Measurements from ENCODE around the gene HTR2A. TPM values are rescaled to one million over a fixed set of nuclear protein-coding genes. Genes with fewer than 3 reads are reported as not detected.

Gene HTR2A
- total RNA-seq, 1 experiment from 2014 or later: not detected

DNA sequence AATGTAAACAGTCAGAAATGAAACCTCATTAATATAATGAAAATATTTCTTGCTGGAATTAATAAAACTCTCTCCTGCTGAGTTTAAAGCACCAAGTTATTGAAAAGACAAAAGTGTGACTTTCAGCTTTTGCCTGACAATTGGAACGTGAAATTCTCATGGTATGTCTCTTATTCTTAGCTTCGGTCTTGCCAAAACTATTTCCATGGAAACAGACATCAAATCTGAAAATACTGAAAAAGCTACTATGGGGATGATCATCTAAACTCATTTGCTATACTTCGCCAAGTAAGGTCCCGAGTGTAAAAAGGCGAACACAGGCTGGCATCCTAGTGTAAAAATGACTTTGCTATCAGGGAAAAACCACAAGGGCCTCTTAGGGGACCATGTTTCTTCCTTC is 22.8 kb downstream of the HTR2A start:
- no peak overlapping the region for H3K4me3 Mint-ChIP-seq (ENCODE audit: low read depth, unreplicated experiment)
- no peak overlapping the region for H3K27ac Mint-ChIP-seq (ENCODE audit: unreplicated experiment)
- BruUV-seq (replicated peaks): no TSS peak
- CTCF ChIA-PET: no interaction called here
- intact Hi-C loops (cut with micrococcal nuclease; ENCODE audit: unreplicated experiment): no loop called here
- DNase-seq: no peak
- TF ChIP-seq, protein P1, sequence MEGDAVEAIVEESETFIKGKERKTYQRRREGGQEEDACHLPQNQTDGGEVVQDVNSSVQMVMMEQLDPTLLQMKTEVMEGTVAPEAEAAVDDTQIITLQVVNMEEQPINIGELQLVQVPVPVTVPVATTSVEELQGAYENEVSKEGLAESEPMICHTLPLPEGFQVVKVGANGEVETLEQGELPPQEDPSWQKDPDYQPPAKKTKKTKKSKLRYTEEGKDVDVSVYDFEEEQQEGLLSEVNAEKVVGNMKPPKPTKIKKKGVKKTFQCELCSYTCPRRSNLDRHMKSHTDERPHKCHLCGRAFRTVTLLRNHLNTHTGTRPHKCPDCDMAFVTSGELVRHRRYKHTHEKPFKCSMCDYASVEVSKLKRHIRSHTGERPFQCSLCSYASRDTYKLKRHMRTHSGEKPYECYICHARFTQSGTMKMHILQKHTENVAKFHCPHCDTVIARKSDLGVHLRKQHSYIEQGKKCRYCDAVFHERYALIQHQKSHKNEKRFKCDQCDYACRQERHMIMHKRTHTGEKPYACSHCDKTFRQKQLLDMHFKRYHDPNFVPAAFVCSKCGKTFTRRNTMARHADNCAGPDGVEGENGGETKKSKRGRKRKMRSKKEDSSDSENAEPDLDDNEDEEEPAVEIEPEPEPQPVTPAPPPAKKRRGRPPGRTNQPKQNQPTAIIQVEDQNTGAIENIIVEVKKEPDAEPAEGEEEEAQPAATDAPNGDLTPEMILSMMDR (IDR thresholded peaks at IDR 0.05; ENCODE audit: unreplicated experiment): no peak
- H3K9me3 Mint-ChIP-seq (ENCODE audit: low read depth, unreplicated experiment): no peaks in the 10 kb centered on the region
- no peaks in the 10 kb centered on the region for H3K36me3 Mint-ChIP-seq (ENCODE audit: insufficient read depth, unreplicated experiment)
- H3K4me1 Mint-ChIP-seq (ENCODE audit: low read depth, unreplicated experiment): no peaks in the 10 kb centered on the region
- H3K27me3 Mint-ChIP-seq (ENCODE audit: unreplicated experiment): peaks cover 20% of the 10 kb centered on the region

DNA sequence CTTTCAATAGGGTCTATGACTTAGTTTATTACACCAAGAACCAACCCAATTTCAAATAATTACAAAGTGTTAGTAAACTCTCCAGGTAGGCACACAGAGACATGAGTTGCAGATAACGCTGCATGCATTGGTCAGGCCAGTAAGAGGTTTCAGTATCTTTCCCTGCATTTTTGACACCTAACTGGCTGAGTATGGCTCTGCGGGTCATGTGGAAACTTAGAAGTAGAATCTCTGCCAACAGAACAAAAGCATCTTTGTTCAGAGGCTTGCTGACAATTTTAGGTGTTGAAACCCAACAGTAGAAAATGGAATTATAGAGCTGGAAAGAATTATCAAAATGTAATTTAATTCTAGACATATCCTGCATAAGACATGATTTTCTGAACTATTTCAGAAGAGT is 25.3 kb downstream of the HTR2A start:
- CTCF ChIA-PET: no interaction called here
- no peak overlapping the region for H3K4me3 Mint-ChIP-seq (ENCODE audit: low read depth, unreplicated experiment)
- no peaks in the 10 kb centered on the region for H3K9me3 Mint-ChIP-seq (ENCODE audit: low read depth, unreplicated experiment)
- intact Hi-C loops (cut with micrococcal nuclease; ENCODE audit: unreplicated experiment): no loop called here
- TF ChIP-seq, protein P1 (IDR thresholded peaks at IDR 0.05; ENCODE audit: unreplicated experiment): no peak
- no peak overlapping the region for H3K27ac Mint-ChIP-seq (ENCODE audit: unreplicated experiment)
- H3K27me3 Mint-ChIP-seq (ENCODE audit: unreplicated experiment): no peaks in the 10 kb centered on the region
- H3K4me1 Mint-ChIP-seq (ENCODE audit: low read depth, unreplicated experiment): no peaks in the 10 kb centered on the region
- BruUV-seq (replicated peaks): no TSS peak
- DNase-seq: no peak
- H3K36me3 Mint-ChIP-seq (ENCODE audit: insufficient read depth, unreplicated experiment): no peaks in the 10 kb centered on the region

DNA sequence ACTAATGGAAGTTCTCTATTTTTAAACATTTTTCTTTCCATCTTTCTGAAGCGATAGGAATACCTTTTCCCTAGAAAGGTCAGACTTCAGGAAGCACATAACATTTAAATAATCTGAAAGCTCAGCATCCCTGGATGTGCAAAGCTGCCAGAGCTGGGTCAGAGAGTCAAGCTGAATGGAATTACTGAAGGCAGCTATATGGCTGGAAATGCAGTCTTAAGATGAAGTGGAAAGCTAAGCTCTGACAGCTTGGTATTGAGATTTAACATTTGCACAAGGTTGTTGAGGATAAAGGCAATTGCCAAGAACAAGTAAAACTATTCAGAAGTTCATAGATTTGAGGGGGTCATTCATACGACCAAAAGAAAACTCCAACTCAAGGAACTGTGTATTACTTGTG is 28.8 kb downstream of the HTR2A start:
- DNase-seq: no peak
- peaks cover 9% of the 10 kb centered on the region for H3K4me1 Mint-ChIP-seq (ENCODE audit: low read depth, unreplicated experiment)
- no peak overlapping the region for H3K27ac Mint-ChIP-seq (ENCODE audit: unreplicated experiment)
- CTCF ChIA-PET: no interaction called here
- intact Hi-C loops (cut with micrococcal nuclease; ENCODE audit: unreplicated experiment): no loop called here
- no peaks in the 10 kb centered on the region for H3K27me3 Mint-ChIP-seq (ENCODE audit: unreplicated experiment)
- TF ChIP-seq, protein P1 (IDR thresholded peaks at IDR 0.05; ENCODE audit: unreplicated experiment): no peak
- H3K9me3 Mint-ChIP-seq (ENCODE audit: low read depth, unreplicated experiment): no peaks in the 10 kb centered on the region
- H3K4me3 Mint-ChIP-seq (ENCODE audit: low read depth, unreplicated experiment): no peak overlapping the region
- no peaks in the 10 kb centered on the region for H3K36me3 Mint-ChIP-seq (ENCODE audit: insufficient read depth, unreplicated experiment)
- no TSS peak for BruUV-seq (replicated peaks)

GRCh38 chr13:46866150-46866549 is 30.7 kb downstream of the HTR2A start:
- peaks cover 9% of the 10 kb centered on the region for H3K4me1 Mint-ChIP-seq (ENCODE audit: low read depth, unreplicated experiment)
- TF ChIP-seq, protein P1 (IDR thresholded peaks at IDR 0.05; ENCODE audit: unreplicated experiment): no peak
- H3K27me3 Mint-ChIP-seq (ENCODE audit: unreplicated experiment): no peaks in the 10 kb centered on the region
- BruUV-seq (replicated peaks): no TSS peak
- intact Hi-C loops (cut with micrococcal nuclease; ENCODE audit: unreplicated experiment): no loop called here
- no peaks in the 10 kb centered on the region for H3K36me3 Mint-ChIP-seq (ENCODE audit: insufficient read depth, unreplicated experiment)
- no peak overlapping the region for H3K4me3 Mint-ChIP-seq (ENCODE audit: low read depth, unreplicated experiment)
- no peak overlapping the region for H3K27ac Mint-ChIP-seq (ENCODE audit: unreplicated experiment)
- CTCF ChIA-PET: no interaction called here
- DNase-seq: peak; percentile 31
- H3K9me3 Mint-ChIP-seq (ENCODE audit: low read depth, unreplicated experiment): no peaks in the 10 kb centered on the region

- TF ChIP-seq, protein P1 (IDR thresholded peaks at IDR 0.05; ENCODE audit: unreplicated experiment): no peak
- Mint-ChIP-seq H3K36me3 (ENCODE audit: insufficient read depth, unreplicated experiment) (no peaks in the 10 kb centered on the region), H3K9me3 (ENCODE audit: low read depth, unreplicated experiment) (no peaks in the 10 kb centered on the region), H3K27me3 (ENCODE audit: unreplicated experiment) (no peaks in the 10 kb centered on the region), H3K4me3 (ENCODE audit: low read depth, unreplicated experiment) (no peak overlapping the region), H3K27ac (ENCODE audit: unreplicated experiment) (no peak overlapping the region), H3K4me1 (ENCODE audit: low read depth, unreplicated experiment) (peaks cover 9% of the 10 kb centered on the region)
- no TSS peak for BruUV-seq (replicated peaks)
- CTCF ChIA-PET: no interaction called here
- no peak for DNase-seq
- intact Hi-C loops (cut with micrococcal nuclease; ENCODE audit: unreplicated experiment): no loop called here
Observed at GRCh38 chr13:46864941-46865340, 31.9 kb downstream of the HTR2A start.
